EH (cell line): ENCODE data around the gene CXCR6.

Experiments used
- DNase-seq: peaks from one replicate; pipeline ENCODE4 v3.0.0-alpha.2; 2015; ENCODE audit warnings: low read depth

Gene CXCR6

GRCh38 chr3:45943207-45943846 is at the start of gene CXCR6:
Gene CXCR6 (plus strand): TSS chr3:45943464. CDS start chr3:45946482, 3,018 bp downstream.
- peak; percentile 14 for DNase-seq

GRCh38 chr3:45894015-45894414 is 49.2 kb upstream of the CXCR6 start:
- no peak for DNase-seq

- no peak for DNase-seq
These were observed 47.4 kb upstream of the CXCR6 start for GRCh38 chr3:45895686-45896468.

GRCh38 chr3:45896956-45897355 is 46.3 kb upstream of the CXCR6 start:
- DNase-seq: peak; percentile 88

- DNase-seq: no peak
These were observed 38.3 kb upstream of the CXCR6 start for GRCh38 chr3:45904931-45905330.

GRCh38 chr3:45905755-45906154 is 37.5 kb upstream of the CXCR6 start:
- no peak for DNase-seq

- peak; percentile 81 for DNase-seq
These were observed 36.4 kb upstream of the CXCR6 start for GRCh38 chr3:45906681-45907407.

- peak; percentile 48 for DNase-seq
These were observed 35.2 kb upstream of the CXCR6 start for GRCh38 chr3:45907769-45908705.

- DNase-seq: no peak
These were observed 34.5 kb upstream of the CXCR6 start for GRCh38 chr3:45908761-45909160.

- DNase-seq: no peak
These were observed 33.7 kb upstream of the CXCR6 start for GRCh38 chr3:45909542-45909941.

- DNase-seq: no peak
These were observed 32.4 kb upstream of the CXCR6 start for GRCh38 chr3:45910892-45911291.

- no peak for DNase-seq
These were observed 31.6 kb upstream of the CXCR6 start for GRCh38 chr3:45911511-45912226.

GRCh38 chr3:45912435-45912834 is 30.8 kb upstream of the CXCR6 start:
- DNase-seq: no peak

- no peak for DNase-seq
These were observed 28.8 kb upstream of the CXCR6 start for GRCh38 chr3:45914362-45915058.

- DNase-seq: no peak
These were observed 28.2 kb upstream of the CXCR6 start for GRCh38 chr3:45915059-45915439.

GRCh38 chr3:45915518-45916231 is 27.6 kb upstream of the CXCR6 start:
- DNase-seq: peak; percentile 92

- no peak for DNase-seq
These were observed 25.9 kb upstream of the CXCR6 start for GRCh38 chr3:45917146-45917898.

GRCh38 chr3:45921158-45922038 is 21.9 kb upstream of the CXCR6 start:
- no peak for DNase-seq
